SIG-M5 (cell line): Measurements from ENCODE around the gene SIX6.
"Not testable (repeated sequence)": the region's sequence is repeated elsewhere in the genome, so short reads cannot be mapped to it uniquely, and the experiment has no call there.

Experiments
- DNase-seq: peaks from one replicate; lab custom pipeline; 2025; lab: John Stamatoyannopoulos, UW

SIX6 gene

DNA sequence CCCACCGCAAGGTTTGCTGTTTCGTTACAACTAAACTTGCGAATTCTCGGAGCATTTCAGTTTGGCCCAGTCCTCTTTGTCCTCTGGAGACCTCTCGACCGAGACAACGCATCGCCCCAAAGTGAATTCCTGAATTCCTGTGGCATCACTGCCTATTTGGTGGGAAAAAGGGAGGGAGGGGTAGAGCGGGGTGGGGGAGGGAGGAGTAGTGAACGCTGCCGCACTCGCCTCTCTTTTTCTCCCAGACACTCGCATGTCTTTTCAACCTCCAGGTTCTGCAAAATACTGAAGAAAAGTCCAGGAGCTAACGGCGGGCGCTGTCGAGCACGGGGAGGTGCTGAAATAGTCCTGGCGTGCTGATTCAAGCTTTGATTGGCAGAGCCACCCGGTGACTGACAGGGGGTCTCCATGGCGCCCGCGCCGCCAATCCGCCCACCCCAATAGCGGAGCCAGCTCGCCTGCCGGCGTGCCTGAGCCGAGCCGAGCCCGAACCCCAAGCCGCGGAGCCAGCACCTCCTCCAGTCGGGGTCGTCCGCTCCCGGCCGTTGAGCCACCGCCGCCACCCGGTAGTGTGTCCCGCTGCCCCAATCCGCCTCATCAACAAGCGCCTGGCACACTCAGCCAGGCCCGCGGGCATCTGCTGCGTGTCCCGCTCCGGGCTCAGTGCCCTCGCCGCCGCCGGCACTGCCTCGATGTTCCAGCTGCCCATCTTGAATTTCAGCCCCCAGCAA is at the start of gene SIX6:
SIX6 (plus strand) TSS at position 440 of the 731 bp plus-strand sequence; CDS start at position 693, 253 bp downstream.
- no peak for DNase-seq

DNA sequence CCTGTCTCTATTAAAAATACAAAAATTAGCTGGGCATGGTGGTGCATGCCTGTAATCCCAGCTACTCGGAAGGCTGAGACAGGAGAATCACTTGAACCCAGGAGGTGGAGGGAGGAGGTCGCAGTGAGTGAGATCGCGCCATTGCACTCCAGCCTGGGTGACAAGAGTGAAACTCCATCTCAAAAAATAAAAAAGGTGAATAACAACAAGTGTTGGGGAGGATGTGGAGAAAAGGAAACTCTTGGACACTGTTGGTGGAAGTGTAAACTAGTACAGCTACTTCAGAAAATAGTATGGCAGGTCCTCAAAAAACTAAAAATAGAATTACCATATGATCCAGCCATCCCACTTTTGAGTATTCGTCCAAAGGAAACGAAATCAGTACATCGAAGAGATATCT is 28.7 kb upstream of the SIX6 start:
- DNase-seq = not testable (repeated sequence)

DNA sequence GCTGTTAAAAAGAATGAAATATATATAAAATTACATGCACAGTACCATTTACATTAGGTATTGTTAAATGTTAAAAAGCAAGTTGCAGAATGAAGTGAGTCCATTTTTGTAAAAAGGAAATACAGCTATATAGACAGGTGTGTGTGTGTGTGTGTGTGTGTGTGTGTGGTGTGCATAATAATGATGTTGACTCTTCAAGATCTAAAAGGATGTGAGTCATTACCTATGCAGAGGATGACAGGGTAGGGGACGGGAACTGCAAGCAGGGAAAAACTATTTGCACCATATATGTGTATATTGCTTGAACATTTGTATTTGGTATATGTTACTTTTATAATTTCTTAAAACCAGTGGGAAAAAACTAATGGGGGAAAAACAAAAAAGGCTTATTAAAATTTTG is 26.2 kb upstream of the SIX6 start:
- DNase-seq = no peak

GRCh38 chr14:60485057-60485597 is 23.8 kb upstream of the SIX6 start:
- no peak for DNase-seq

DNA sequence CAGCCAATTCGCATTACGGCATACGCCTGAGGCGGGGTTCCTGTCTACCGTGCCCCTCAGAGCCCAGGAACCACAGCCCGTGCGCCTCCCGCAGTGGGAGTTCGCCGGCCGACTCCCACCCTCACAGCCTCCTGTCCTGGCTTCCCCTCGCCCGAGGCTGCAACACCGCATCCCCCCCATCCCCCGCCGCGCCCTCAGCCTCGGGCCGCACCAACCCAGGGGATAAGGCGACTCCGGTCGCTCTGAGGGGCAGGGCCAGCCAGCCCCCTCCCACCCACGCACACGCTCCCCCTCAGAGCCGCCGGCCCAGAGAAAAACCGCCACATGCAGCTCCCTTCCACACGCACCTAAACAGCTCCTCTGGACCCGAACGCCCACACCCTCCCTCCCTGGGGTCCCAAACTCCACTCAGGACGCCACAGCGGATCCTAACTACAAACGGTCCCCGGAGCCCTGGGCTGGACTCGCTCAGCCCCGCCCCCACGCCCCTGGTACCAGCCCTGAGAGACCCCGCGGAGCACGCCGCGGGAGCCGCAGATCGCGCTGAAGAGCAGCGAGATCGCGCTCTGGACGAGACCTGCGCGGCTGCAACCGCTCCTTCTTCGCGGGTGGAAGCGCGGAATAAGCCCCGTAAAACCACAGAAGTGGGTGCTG is 23.2 kb upstream of the SIX6 start, which contains the start of gene C14orf39:
C14orf39 (minus strand) TSS at position 466 of the 654 bp plus-strand sequence. CDS start 985 bp downstream, outside the sequence.
- DNase-seq = no peak

- no peak for DNase-seq
Measured at GRCh38 chr14:60487211-60487610, 21.7 kb upstream of the SIX6 start.

DNA sequence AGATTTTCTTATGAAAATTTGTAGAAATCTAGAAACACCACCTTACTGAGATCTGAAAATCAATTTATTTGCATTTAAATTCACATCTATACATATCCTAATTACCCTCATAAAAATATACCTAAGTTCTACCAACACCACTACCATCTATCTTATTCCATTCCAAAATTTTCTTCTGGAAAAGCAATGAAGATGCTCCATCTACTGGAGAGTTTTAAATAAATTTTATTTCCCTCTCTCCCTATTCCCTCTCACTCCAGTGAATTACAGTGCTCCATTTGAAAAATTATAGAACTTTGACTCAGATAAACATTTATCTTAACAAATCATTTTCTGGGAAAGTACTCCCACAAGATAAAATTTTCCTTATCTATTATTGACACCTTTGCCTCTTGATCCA is 20.8 kb upstream of the SIX6 start:
- no peak for DNase-seq

- no peak for DNase-seq
Measured at GRCh38 chr14:60490270-60490669, 18.7 kb upstream of the SIX6 start.

DNA sequence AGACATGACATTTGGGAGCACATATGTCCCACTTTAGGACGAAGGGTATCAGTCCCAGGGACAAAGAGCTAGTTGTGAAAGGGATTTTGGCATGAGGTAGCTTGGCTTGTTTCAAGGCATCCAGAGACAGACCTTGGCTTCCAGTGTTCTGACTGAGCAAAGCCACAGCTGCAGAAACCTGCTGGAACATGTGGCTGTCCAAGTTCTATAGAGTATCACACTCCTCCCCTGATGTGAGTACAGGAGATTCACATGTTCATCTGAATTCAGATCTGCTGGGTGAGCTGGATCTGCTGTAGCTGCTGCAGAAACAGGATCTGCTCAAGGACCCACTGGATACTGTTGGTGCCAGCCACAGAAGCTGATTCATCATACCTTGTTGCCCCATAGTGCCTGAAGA is 13.0 kb upstream of the SIX6 start:
- no peak for DNase-seq

- no peak for DNase-seq
Measured at GRCh38 chr14:60502541-60502940, 6.4 kb upstream of the SIX6 start.

- no peak for DNase-seq
Measured at GRCh38 chr14:60505448-60505847, 3.5 kb upstream of the SIX6 start.

DNA sequence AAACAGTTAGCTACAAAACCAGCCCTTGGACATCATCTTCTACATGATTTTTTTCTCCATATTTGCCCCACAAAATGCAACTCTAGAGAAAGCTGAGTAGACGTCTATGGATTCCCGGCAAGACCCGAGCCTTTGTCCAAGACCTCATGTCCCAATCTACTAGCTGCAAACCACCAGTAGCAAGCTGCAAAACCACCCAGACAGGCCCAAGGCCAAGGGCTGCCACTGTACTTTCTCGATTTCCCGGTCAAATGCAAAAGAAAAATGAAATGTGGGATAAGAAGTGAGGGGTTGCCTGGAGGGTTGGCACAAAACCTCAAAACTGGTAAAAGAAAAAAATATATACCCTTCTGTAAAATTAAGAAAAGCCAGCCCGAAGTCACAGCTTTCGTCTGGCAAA is 2.9 kb upstream of the SIX6 start:
- no peak for DNase-seq

DNA sequence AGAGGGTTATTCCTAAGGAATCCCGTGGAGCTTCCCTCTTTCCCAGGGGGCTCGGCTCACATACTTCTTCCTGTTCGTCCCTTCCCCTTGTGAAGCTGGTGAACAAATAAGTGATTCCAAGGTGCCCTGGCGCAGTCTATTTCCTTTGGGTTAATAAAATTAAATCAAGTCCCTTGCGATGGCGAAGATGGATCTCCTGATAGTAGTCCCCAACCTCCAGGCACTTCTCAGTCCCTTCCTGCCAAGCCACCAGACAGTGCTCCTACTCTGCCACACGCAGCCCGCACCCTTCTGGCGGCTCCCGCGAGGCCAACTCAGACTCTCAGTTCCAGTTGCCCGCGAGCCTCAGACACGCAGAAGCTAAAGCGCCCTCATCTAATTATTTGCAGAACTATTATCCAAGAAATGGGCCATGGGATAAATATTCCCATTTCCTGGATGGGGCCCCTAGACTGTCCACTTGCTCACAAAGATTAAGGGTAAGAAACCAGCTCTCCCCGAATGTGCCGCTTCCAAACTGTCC is 2.4 kb upstream of the SIX6 start:
- DNase-seq = no peak

- DNase-seq = no peak
Measured at GRCh38 chr14:60506985-60507829, 1.7 kb upstream of the SIX6 start.

GRCh38 chr14:60508363-60508706 is 611 bp upstream of the SIX6 start:
- DNase-seq = no peak

- DNase-seq = no peak
Measured at GRCh38 chr14:60509438-60510253, 700 bp downstream of the SIX6 start.

GRCh38 chr14:60510254-60510950 is 1.5 kb downstream of the SIX6 start:
- DNase-seq = no peak

- no peak for DNase-seq
Measured at GRCh38 chr14:60510951-60511599, 2.1 kb downstream of the SIX6 start.

DNA sequence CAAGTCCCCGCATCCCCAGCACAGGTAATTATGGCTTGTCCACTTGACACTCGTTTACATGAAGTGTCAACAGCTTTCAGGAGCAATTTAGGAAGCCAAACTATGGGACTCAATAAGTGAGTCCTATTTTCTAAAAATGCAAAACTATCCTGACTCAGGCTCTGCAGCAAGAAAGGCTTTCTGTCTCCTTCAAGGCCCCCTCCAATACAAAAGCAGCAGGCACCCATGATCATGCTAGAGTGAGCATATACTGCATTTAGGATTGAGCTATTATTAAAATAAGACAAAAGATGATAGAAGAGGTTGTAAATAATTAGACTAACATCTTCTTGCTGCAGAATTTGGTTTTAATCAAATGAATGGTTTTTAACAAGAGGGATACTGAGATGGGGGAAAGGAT is 3.2 kb downstream of the SIX6 start:
- DNase-seq = no peak

DNA sequence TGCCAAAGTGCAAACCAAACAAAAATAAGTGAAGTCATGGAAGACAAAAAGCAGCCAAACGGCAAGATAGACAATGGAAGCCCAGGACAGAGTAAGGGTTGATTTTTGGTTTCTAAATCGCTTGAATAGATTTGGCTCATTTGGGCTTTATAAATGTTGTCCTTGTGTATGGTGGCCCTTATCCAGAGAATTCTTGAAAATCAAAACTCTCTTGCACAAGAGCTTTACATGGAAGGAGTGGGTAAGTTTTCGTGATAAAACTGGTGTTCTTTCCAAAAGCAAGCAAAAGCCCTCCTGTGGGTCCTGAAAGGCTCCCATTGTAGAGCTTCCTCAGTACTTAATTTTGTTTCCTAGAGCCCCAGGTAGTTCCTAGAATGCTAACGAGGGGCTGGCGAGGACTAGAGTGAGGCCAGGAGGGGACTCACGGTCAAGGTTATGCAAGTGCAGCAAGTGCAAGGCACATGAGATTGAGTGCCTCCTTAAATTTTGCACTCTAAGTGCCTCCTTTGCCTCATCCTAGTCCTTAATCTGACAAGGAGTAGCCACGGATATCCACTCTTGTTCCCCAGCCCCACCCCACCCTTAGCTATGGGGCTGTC is 4.1 kb downstream of the SIX6 start:
- no peak for DNase-seq
